ENCODE measurements around the gene FMN1. TPM values are rescaled to one million over a fixed set of nuclear protein-coding genes. Genes with fewer than 3 reads are reported as not detected.

FMN1 gene
- polyA plus RNA-seq, 1 donor from 2014 or later, result 0.40 TPM

DNA sequence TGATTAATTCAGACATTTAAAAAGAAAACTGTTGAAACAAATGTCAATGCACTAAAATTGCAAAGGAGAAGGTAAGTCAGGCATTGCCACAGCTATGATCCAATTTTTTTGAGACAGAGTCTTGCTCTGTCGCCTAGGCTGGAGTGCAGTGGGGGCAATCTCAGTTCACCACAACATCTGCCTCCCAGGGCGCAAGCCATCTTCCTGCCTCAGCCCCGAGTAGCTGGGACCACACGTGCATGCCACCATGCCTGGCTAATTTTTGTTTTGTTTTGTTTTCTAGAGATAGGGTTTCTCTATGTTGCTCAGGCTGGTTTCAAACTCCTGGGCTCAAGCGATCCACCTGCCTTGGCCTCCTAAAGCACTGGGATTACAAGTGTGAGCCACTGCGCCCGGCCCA is 117.6 kb downstream of the FMN1 start:
- no peaks in the 10 kb centered on the region for H3K9me2 ChIP-seq (ENCODE audit: insufficient read depth, low read length)
- H3K27me3 ChIP-seq (ENCODE audit: insufficient read depth, low read depth, low read length), result no peaks in the 10 kb centered on the region
- no peak overlapping the region for H3K4me3 ChIP-seq (ENCODE audit: low read length)
- no peaks in the 10 kb centered on the region for H3K79me2 ChIP-seq (replicated peaks; ENCODE audit: insufficient read depth, low read length)
- H3K4me2 ChIP-seq (ENCODE audit: low read length), result no peak overlapping the region
- no peak overlapping the region for H3K9ac ChIP-seq (ENCODE audit: low read length)
- H3K27ac ChIP-seq (ENCODE audit: low read length), result no peak overlapping the region
- H2AFZ ChIP-seq (ENCODE audit: low read depth, low read length), result no peak overlapping the region
- no peaks in the 10 kb centered on the region for H4K20me1 ChIP-seq (ENCODE audit: insufficient read depth)
- H3K36me3 ChIP-seq (ENCODE audit: insufficient read depth, low read length), result no peaks in the 10 kb centered on the region
- no peaks in the 10 kb centered on the region for H3K9me3 ChIP-seq (ENCODE audit: low read length)
- no peaks in the 10 kb centered on the region for H3F3A ChIP-seq (ENCODE audit: insufficient read depth, low read length, poor library complexity, severe bottlenecking)
- TF ChIP-seq RAD21 (conservative IDR thresholded peaks at IDR 0.05) (no peak), EZH2 (IDR thresholded peaks at IDR 0.05; ENCODE audit: borderline replicate concordance, insufficient read depth, low read length, poor library complexity, severe bottlenecking) (no peak), SMC3 (conservative IDR thresholded peaks at IDR 0.05; ENCODE audit: poor library complexity) (no peak), POLR2AphosphoS5 (IDR thresholded peaks at IDR 0.05) (no peak), EP300 (conservative IDR thresholded peaks at IDR 0.05; ENCODE audit: poor library complexity, severe bottlenecking) (no peak), TAF1 (IDR thresholded peaks at IDR 0.05; ENCODE audit: low read depth) (no peak), MXI1 (conservative IDR thresholded peaks at IDR 0.05; ENCODE audit: poor library complexity, severe bottlenecking) (no peak)
- TF ChIP-seq, protein P1, sequence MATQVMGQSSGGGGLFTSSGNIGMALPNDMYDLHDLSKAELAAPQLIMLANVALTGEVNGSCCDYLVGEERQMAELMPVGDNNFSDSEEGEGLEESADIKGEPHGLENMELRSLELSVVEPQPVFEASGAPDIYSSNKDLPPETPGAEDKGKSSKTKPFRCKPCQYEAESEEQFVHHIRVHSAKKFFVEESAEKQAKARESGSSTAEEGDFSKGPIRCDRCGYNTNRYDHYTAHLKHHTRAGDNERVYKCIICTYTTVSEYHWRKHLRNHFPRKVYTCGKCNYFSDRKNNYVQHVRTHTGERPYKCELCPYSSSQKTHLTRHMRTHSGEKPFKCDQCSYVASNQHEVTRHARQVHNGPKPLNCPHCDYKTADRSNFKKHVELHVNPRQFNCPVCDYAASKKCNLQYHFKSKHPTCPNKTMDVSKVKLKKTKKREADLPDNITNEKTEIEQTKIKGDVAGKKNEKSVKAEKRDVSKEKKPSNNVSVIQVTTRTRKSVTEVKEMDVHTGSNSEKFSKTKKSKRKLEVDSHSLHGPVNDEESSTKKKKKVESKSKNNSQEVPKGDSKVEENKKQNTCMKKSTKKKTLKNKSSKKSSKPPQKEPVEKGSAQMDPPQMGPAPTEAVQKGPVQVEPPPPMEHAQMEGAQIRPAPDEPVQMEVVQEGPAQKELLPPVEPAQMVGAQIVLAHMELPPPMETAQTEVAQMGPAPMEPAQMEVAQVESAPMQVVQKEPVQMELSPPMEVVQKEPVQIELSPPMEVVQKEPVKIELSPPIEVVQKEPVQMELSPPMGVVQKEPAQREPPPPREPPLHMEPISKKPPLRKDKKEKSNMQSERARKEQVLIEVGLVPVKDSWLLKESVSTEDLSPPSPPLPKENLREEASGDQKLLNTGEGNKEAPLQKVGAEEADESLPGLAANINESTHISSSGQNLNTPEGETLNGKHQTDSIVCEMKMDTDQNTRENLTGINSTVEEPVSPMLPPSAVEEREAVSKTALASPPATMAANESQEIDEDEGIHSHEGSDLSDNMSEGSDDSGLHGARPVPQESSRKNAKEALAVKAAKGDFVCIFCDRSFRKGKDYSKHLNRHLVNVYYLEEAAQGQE (IDR thresholded peaks at IDR 0.05; ENCODE audit: borderline replicate concordance), result no peak
- TF ChIP-seq, protein P2, sequence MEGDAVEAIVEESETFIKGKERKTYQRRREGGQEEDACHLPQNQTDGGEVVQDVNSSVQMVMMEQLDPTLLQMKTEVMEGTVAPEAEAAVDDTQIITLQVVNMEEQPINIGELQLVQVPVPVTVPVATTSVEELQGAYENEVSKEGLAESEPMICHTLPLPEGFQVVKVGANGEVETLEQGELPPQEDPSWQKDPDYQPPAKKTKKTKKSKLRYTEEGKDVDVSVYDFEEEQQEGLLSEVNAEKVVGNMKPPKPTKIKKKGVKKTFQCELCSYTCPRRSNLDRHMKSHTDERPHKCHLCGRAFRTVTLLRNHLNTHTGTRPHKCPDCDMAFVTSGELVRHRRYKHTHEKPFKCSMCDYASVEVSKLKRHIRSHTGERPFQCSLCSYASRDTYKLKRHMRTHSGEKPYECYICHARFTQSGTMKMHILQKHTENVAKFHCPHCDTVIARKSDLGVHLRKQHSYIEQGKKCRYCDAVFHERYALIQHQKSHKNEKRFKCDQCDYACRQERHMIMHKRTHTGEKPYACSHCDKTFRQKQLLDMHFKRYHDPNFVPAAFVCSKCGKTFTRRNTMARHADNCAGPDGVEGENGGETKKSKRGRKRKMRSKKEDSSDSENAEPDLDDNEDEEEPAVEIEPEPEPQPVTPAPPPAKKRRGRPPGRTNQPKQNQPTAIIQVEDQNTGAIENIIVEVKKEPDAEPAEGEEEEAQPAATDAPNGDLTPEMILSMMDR (IDR thresholded peaks at IDR 0.05; ENCODE audit: poor library complexity, severe bottlenecking), result no peak

DNA sequence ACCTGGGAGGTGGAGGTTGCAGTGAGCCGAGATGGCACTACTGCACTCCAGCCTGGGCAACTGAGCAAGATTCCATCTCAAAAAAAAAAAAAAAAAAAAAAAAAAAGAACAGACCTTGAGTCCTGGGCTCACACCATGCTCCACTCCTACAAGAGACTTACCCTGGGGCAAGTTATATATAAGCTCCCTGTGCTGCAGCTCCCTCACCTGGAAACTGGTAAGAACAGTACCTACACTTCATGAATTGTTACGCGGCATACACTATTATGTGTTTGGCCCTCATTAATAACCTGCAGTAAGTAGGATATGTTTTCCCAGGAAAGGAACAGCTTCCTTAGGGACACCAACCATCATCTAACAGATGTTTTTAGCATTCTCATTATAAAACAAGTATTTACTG is 119.6 kb downstream of the FMN1 start:
- Histone ChIP-seq H3K27ac (ENCODE audit: low read length) (no peak overlapping the region), H3F3A (ENCODE audit: insufficient read depth, low read length, poor library complexity, severe bottlenecking) (no peaks in the 10 kb centered on the region), H3K79me2 (replicated peaks; ENCODE audit: insufficient read depth, low read length) (no peaks in the 10 kb centered on the region), H3K27me3 (ENCODE audit: insufficient read depth, low read depth, low read length) (no peaks in the 10 kb centered on the region), H3K9ac (ENCODE audit: low read length) (no peak overlapping the region), H3K4me2 (ENCODE audit: low read length) (no peak overlapping the region), H3K4me3 (ENCODE audit: low read length) (no peak overlapping the region), H4K20me1 (ENCODE audit: insufficient read depth) (no peaks in the 10 kb centered on the region), H3K9me3 (ENCODE audit: low read length) (no peaks in the 10 kb centered on the region), H3K36me3 (ENCODE audit: insufficient read depth, low read length) (no peaks in the 10 kb centered on the region), H3K9me2 (ENCODE audit: insufficient read depth, low read length) (no peaks in the 10 kb centered on the region), H2AFZ (ENCODE audit: low read depth, low read length) (no peak overlapping the region)
- TF ChIP-seq EP300 (conservative IDR thresholded peaks at IDR 0.05; ENCODE audit: poor library complexity, severe bottlenecking) (no peak), POLR2AphosphoS5 (IDR thresholded peaks at IDR 0.05) (no peak), MXI1 (conservative IDR thresholded peaks at IDR 0.05; ENCODE audit: poor library complexity, severe bottlenecking) (no peak), EZH2 (IDR thresholded peaks at IDR 0.05; ENCODE audit: borderline replicate concordance, insufficient read depth, low read length, poor library complexity, severe bottlenecking) (no peak), TAF1 (IDR thresholded peaks at IDR 0.05; ENCODE audit: low read depth) (no peak), SMC3 (conservative IDR thresholded peaks at IDR 0.05; ENCODE audit: poor library complexity) (no peak), RAD21 (conservative IDR thresholded peaks at IDR 0.05) (no peak)
- TF ChIP-seq, protein P1 (IDR thresholded peaks at IDR 0.05; ENCODE audit: borderline replicate concordance), result no peak
- TF ChIP-seq, protein P2 (IDR thresholded peaks at IDR 0.05; ENCODE audit: poor library complexity, severe bottlenecking), result no peak
